Bronchial epithelial cell (primary cell): ENCODE data around the gene MUC20. TPM values are rescaled to one million over a fixed set of nuclear protein-coding genes. Genes with fewer than 3 reads are reported as not detected.

Experiments used
- DNase-seq: peaks from one replicate; pipeline ENCODE4 v3.0.0-alpha.2; 2010; ENCODE audit warnings: low read depth
- FAIRE-seq: peaks from 2 replicates; lab custom pipeline; 2011; peaks lifted over from hg19 to GRCh38; lab: Jason Lieb, UNC
- H3K27me3 ChIP-seq: 2 replicates; pipeline ENCODE4 v1.5.1; 2011; ENCODE audit warnings: low read length; ENCODE audit not compliant: control insufficient read depth, insufficient read depth
- H3K36me3 ChIP-seq: 2 replicates; pipeline ENCODE4 v1.5.1; 2011; ENCODE audit warnings: low read length; ENCODE audit not compliant: control insufficient read depth, insufficient read depth
- H3K4me3 ChIP-seq: 2 replicates; pipeline ENCODE4 v1.5.1; 2011; ENCODE audit warnings: mild to moderate bottlenecking, low read depth, low read length, control low read depth
- CTCF ChIP-seq: IDR thresholded peaks from 2 replicates; pipeline ENCODE4 v1.5.1; 2011; ENCODE audit warnings: mild to moderate bottlenecking, moderate library complexity, low read length, control low read depth, inconsistent platforms; ENCODE audit not compliant: insufficient read depth, severe bottlenecking
- total RNA-seq: library from RNA; depleted of rRNA; stranded (reverse); fragments of >200 nt; gene quantifications from 2 replicates; pipeline ENCODE4 v1.2.1, GENCODE V29; 2014

Gene MUC20
- total RNA-seq, 1 donor from 2014 or later = 1.6 TPM

GRCh38 chr3:195699860-195700259 is 20.9 kb upstream of the MUC20 start:
- no peak for TF ChIP-seq CTCF
- H3K36me3 ChIP-seq = no peaks in the 10 kb centered on the region
- no peak overlapping the region for H3K4me3 ChIP-seq
- FAIRE-seq (no peak), DNase-seq (no peak)
- no peaks in the 10 kb centered on the region for H3K27me3 ChIP-seq

GRCh38 chr3:195700319-195700718 is 20.5 kb upstream of the MUC20 start:
- TF ChIP-seq CTCF = no peak
- FAIRE-seq (no peak), DNase-seq (no peak)
- H3K4me3 ChIP-seq = no peak overlapping the region
- H3K27me3 ChIP-seq = no peaks in the 10 kb centered on the region
- no peaks in the 10 kb centered on the region for H3K36me3 ChIP-seq

GRCh38 chr3:195701042-195701915 is 19.5 kb upstream of the MUC20 start:
- Histone ChIP-seq H3K36me3 (no peaks in the 10 kb centered on the region), H3K27me3 (no peaks in the 10 kb centered on the region), H3K4me3 (no peak overlapping the region)
- TF ChIP-seq CTCF = no peak
- no peak for FAIRE-seq
- DNase-seq = no peak

- no peak for TF ChIP-seq CTCF
- H3K4me3 ChIP-seq = no peak overlapping the region
- no peaks in the 10 kb centered on the region for H3K27me3 ChIP-seq
- FAIRE-seq (no peak), DNase-seq (no peak)
- no peaks in the 10 kb centered on the region for H3K36me3 ChIP-seq
Measured at GRCh38 chr3:195703776-195704175, 17.0 kb upstream of the MUC20 start.

GRCh38 chr3:195704433-195704999 is 16.3 kb upstream of the MUC20 start:
- FAIRE-seq = no peak
- H3K36me3 ChIP-seq = no peaks in the 10 kb centered on the region
- no peaks in the 10 kb centered on the region for H3K27me3 ChIP-seq
- no peak for DNase-seq
- no peak for TF ChIP-seq CTCF
- no peak overlapping the region for H3K4me3 ChIP-seq
